ENCODE results near the gene FSIP1. TPM values are rescaled to one million over a fixed set of nuclear protein-coding genes. Genes with fewer than 3 reads are reported as not detected.

Gene FSIP1
- total RNA-seq, 1 experiment from 2014 or later: 0.61 TPM

DNA sequence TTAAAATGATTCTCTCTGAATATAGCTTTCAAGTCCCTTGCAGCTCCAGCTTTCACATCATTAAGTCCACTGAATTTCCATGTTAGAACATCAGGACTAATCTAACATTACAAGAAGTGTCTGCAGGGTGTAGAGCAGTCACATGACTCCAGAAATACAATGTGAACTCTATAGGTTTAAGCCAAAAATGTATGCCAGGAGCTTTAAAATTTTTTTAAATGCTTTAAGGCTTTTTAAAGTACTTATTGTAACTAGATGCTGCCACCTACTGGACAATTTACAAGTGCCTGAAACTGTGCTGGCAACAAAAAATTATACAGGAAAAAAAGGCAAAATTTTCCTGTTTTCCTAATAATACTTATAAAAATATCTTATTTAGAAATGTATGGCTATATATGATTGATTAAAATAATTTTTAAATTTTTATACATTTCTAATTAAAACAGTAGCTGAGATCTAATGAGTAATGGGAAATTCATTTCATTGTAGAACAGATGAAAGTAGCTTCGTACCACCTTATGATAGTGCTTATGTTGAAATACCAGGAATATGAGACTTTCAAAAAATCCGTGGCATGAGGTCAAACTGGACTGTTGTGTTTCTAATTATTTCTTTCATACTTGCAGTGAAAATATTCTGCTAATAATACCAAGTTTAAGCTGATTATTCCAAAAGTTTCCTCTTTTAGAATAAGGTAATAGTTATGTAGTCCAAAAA is 25.7 kb downstream of the FSIP1 start:
- TF ChIP-seq, protein P1, sequence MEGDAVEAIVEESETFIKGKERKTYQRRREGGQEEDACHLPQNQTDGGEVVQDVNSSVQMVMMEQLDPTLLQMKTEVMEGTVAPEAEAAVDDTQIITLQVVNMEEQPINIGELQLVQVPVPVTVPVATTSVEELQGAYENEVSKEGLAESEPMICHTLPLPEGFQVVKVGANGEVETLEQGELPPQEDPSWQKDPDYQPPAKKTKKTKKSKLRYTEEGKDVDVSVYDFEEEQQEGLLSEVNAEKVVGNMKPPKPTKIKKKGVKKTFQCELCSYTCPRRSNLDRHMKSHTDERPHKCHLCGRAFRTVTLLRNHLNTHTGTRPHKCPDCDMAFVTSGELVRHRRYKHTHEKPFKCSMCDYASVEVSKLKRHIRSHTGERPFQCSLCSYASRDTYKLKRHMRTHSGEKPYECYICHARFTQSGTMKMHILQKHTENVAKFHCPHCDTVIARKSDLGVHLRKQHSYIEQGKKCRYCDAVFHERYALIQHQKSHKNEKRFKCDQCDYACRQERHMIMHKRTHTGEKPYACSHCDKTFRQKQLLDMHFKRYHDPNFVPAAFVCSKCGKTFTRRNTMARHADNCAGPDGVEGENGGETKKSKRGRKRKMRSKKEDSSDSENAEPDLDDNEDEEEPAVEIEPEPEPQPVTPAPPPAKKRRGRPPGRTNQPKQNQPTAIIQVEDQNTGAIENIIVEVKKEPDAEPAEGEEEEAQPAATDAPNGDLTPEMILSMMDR (IDR thresholded peaks at IDR 0.05): peak; percentile 53
- TF ChIP-seq, protein P2, sequence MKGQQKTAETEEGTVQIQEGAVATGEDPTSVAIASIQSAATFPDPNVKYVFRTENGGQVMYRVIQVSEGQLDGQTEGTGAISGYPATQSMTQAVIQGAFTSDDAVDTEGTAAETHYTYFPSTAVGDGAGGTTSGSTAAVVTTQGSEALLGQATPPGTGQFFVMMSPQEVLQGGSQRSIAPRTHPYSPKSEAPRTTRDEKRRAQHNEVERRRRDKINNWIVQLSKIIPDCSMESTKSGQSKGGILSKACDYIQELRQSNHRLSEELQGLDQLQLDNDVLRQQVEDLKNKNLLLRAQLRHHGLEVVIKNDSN (CRISPR knock-in tag; IDR thresholded peaks at IDR 0.05): no peak
- H3K27me3 Mint-ChIP-seq (ENCODE audit: low read depth): no peaks in the 10 kb centered on the region
- no peaks in the 10 kb centered on the region for H3K4me1 Mint-ChIP-seq
- H3K27ac Mint-ChIP-seq: no peak overlapping the region
- no peak for ATAC-seq
- CTCF ChIA-PET: interaction anchor here (0.5 to 3.9 kb wide), 66 partner anchors 9 to 1066 kb away, joined by 3 to 80 read pairs (median 6); partner anchors contain the start of genes EIF2AK4, FSIP1 and THBS1
- POLR2A ChIA-PET: interaction anchor here (0.6 kb wide), 2 partner anchors 52 to 1064 kb away, joined by 3 read pairs; no protein-coding TSS in a partner anchor
- DNase-seq (ENCODE audit: low spot score): no peak
- no peak overlapping the region for H3K4me3 Mint-ChIP-seq
- H3K9me3 Mint-ChIP-seq: peaks cover 9% of the 10 kb centered on the region
- H3K36me3 Mint-ChIP-seq: no peaks in the 10 kb centered on the region

DNA sequence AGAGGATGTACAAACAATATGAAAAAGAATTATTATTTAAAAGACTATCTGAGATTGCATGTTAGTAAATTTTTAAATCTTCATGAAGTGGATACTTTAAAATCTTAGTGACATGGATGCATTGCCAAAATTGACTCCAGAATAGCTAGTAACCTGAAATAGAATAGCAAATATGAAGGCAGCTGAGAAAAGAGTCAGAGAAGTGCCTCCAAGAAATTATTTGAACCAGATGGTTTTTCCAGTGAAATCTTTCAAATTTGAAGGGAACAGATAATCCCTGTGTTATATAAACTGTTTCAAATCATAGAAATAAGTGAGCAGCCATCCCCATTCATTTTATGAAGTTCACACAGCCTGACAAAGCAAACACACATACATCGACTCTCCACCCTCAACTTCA is 29.6 kb downstream of the FSIP1 start:
- no peak overlapping the region for H3K27ac Mint-ChIP-seq
- DNase-seq (ENCODE audit: low spot score) (no peak), ATAC-seq (no peak)
- no peaks in the 10 kb centered on the region for H3K36me3 Mint-ChIP-seq
- H3K4me3 Mint-ChIP-seq: no peak overlapping the region
- CTCF ChIA-PET: no interaction called here
- no peaks in the 10 kb centered on the region for H3K27me3 Mint-ChIP-seq (ENCODE audit: low read depth)
- H3K9me3 Mint-ChIP-seq: peaks cover 9% of the 10 kb centered on the region
- POLR2A ChIA-PET: no interaction called here
- no peaks in the 10 kb centered on the region for H3K4me1 Mint-ChIP-seq
- TF ChIP-seq ZNF671 (CRISPR knock-in tag; IDR thresholded peaks at IDR 0.05): no peak
- no peak for TF ChIP-seq ZBTB21 (CRISPR knock-in tag; IDR thresholded peaks at IDR 0.05; ENCODE audit: borderline replicate concordance)
- no peak for TF ChIP-seq NR3C1 (CRISPR knock-in tag; conservative IDR thresholded peaks at IDR 0.05; ENCODE audit: low read depth)
- no peak for TF ChIP-seq PRRX2 (CRISPR knock-in tag; IDR thresholded peaks at IDR 0.05)
- TF ChIP-seq SMAD4 (CRISPR knock-in tag; IDR thresholded peaks at IDR 0.05): no peak
- TF ChIP-seq ELF4 (CRISPR knock-in tag; IDR thresholded peaks at IDR 0.05; ENCODE audit: low read depth): no peak
- TF ChIP-seq CBFB (CRISPR knock-in tag; IDR thresholded peaks at IDR 0.05; ENCODE audit: low read depth): no peak
- TF ChIP-seq, protein P3, sequence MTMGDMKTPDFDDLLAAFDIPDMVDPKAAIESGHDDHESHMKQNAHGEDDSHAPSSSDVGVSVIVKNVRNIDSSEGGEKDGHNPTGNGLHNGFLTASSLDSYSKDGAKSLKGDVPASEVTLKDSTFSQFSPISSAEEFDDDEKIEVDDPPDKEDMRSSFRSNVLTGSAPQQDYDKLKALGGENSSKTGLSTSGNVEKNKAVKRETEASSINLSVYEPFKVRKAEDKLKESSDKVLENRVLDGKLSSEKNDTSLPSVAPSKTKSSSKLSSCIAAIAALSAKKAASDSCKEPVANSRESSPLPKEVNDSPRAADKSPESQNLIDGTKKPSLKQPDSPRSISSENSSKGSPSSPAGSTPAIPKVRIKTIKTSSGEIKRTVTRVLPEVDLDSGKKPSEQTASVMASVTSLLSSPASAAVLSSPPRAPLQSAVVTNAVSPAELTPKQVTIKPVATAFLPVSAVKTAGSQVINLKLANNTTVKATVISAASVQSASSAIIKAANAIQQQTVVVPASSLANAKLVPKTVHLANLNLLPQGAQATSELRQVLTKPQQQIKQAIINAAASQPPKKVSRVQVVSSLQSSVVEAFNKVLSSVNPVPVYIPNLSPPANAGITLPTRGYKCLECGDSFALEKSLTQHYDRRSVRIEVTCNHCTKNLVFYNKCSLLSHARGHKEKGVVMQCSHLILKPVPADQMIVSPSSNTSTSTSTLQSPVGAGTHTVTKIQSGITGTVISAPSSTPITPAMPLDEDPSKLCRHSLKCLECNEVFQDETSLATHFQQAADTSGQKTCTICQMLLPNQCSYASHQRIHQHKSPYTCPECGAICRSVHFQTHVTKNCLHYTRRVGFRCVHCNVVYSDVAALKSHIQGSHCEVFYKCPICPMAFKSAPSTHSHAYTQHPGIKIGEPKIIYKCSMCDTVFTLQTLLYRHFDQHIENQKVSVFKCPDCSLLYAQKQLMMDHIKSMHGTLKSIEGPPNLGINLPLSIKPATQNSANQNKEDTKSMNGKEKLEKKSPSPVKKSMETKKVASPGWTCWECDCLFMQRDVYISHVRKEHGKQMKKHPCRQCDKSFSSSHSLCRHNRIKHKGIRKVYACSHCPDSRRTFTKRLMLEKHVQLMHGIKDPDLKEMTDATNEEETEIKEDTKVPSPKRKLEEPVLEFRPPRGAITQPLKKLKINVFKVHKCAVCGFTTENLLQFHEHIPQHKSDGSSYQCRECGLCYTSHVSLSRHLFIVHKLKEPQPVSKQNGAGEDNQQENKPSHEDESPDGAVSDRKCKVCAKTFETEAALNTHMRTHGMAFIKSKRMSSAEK (CRISPR knock-in tag; IDR thresholded peaks at IDR 0.05; ENCODE audit: borderline replicate concordance): no peak
- TF ChIP-seq GTF2I (CRISPR knock-in tag; conservative IDR thresholded peaks at IDR 0.05): no peak
- TF ChIP-seq, protein P4, sequence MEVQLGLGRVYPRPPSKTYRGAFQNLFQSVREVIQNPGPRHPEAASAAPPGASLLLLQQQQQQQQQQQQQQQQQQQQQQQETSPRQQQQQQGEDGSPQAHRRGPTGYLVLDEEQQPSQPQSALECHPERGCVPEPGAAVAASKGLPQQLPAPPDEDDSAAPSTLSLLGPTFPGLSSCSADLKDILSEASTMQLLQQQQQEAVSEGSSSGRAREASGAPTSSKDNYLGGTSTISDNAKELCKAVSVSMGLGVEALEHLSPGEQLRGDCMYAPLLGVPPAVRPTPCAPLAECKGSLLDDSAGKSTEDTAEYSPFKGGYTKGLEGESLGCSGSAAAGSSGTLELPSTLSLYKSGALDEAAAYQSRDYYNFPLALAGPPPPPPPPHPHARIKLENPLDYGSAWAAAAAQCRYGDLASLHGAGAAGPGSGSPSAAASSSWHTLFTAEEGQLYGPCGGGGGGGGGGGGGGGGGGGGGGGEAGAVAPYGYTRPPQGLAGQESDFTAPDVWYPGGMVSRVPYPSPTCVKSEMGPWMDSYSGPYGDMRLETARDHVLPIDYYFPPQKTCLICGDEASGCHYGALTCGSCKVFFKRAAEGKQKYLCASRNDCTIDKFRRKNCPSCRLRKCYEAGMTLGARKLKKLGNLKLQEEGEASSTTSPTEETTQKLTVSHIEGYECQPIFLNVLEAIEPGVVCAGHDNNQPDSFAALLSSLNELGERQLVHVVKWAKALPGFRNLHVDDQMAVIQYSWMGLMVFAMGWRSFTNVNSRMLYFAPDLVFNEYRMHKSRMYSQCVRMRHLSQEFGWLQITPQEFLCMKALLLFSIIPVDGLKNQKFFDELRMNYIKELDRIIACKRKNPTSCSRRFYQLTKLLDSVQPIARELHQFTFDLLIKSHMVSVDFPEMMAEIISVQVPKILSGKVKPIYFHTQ (CRISPR knock-in tag; IDR thresholded peaks at IDR 0.05): no peak
- no peak for TF ChIP-seq ZNF416 (CRISPR knock-in tag; IDR thresholded peaks at IDR 0.05)
- no peak for TF ChIP-seq MXD4 (CRISPR knock-in tag; IDR thresholded peaks at IDR 0.05; ENCODE audit: borderline replicate concordance)
- TF ChIP-seq, protein P5, sequence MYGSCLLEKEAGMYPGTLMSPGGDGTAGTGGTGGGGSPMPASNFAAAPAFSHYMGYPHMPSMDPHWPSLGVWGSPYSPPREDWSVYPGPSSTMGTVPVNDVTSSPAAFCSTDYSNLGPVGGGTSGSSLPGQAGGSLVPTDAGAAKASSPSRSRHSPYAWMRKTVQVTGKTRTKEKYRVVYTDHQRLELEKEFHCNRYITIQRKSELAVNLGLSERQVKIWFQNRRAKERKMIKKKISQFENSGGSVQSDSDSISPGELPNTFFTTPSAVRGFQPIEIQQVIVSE (CRISPR knock-in tag; IDR thresholded peaks at IDR 0.05; ENCODE audit: borderline replicate concordance): no peak
- no peak for TF ChIP-seq ATF1 (CRISPR knock-in tag; IDR thresholded peaks at IDR 0.05)
- TF ChIP-seq CREM (CRISPR knock-in tag; IDR thresholded peaks at IDR 0.05): no peak
- TF ChIP-seq, protein P6, sequence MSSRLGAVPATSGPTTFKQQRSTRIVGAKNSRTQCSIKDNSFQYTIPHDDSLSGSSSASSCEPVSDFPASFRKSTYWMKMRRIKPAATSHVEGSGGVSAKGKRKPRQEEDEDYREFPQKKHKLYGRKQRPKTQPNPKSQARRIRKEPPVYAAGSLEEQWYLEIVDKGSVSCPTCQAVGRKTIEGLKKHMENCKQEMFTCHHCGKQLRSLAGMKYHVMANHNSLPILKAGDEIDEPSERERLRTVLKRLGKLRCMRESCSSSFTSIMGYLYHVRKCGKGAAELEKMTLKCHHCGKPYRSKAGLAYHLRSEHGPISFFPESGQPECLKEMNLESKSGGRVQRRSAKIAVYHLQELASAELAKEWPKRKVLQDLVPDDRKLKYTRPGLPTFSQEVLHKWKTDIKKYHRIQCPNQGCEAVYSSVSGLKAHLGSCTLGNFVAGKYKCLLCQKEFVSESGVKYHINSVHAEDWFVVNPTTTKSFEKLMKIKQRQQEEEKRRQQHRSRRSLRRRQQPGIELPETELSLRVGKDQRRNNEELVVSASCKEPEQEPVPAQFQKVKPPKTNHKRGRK (CRISPR knock-in tag; IDR thresholded peaks at IDR 0.05; ENCODE audit: borderline replicate concordance): no peak
